NCI-H748 (cell line): Measurements from ENCODE around the gene NRXN3.

Source experiments
- DNase-seq: peaks from one replicate; lab custom pipeline; 2025; ENCODE audit not compliant: unreplicated experiment; lab: John Stamatoyannopoulos, UW

Gene NRXN3

GRCh38 chr14:79318371-79318770 lies 1148.2 kb downstream of the NRXN3 start:
- DNase-seq: no peak

- DNase-seq: no peak
Observed at GRCh38 chr14:79320561-79320960, 1150.4 kb downstream of the NRXN3 start.

GRCh38 chr14:79321070-79321469 lies 1150.9 kb downstream of the NRXN3 start:
- no peak for DNase-seq

- peak; percentile 32 for DNase-seq
Observed at GRCh38 chr14:79325071-79325470, 1154.9 kb downstream of the NRXN3 start.

- DNase-seq: no peak
Observed at GRCh38 chr14:79325557-79325956, 1155.4 kb downstream of the NRXN3 start.

- no peak for DNase-seq
Observed at GRCh38 chr14:79328863-79329262, 1158.7 kb downstream of the NRXN3 start.

GRCh38 chr14:79331830-79332229 lies 1161.7 kb downstream of the NRXN3 start:
- DNase-seq: no peak

GRCh38 chr14:79332504-79333197 lies 1162.5 kb downstream of the NRXN3 start:
- DNase-seq: no peak

GRCh38 chr14:79333198-79333546 lies 1163.0 kb downstream of the NRXN3 start:
- DNase-seq: no peak

GRCh38 chr14:79334272-79334671 lies 1164.1 kb downstream of the NRXN3 start:
- no peak for DNase-seq

- no peak for DNase-seq
Observed at GRCh38 chr14:79337761-79338160, 1167.6 kb downstream of the NRXN3 start.

- DNase-seq: no peak
Observed at GRCh38 chr14:79342942-79343341, 1172.8 kb downstream of the NRXN3 start.

- no peak for DNase-seq
Observed at GRCh38 chr14:79351011-79351410, 1180.8 kb downstream of the NRXN3 start.

GRCh38 chr14:79352076-79352630 lies 1182.0 kb downstream of the NRXN3 start:
- DNase-seq: no peak

GRCh38 chr14:79354336-79354735 lies 1184.2 kb downstream of the NRXN3 start:
- no peak for DNase-seq

- DNase-seq: no peak
Observed at GRCh38 chr14:79356040-79356439, 1185.9 kb downstream of the NRXN3 start.

GRCh38 chr14:79357307-79357706 lies 1187.1 kb downstream of the NRXN3 start:
- DNase-seq: no peak

GRCh38 chr14:79363291-79363690 lies 1193.1 kb downstream of the NRXN3 start:
- DNase-seq: peak; percentile 15

GRCh38 chr14:79369359-79370332 lies 1199.5 kb downstream of the NRXN3 start:
- DNase-seq: no peak

GRCh38 chr14:79370969-79371368 lies 1200.8 kb downstream of the NRXN3 start:
- no peak for DNase-seq

- DNase-seq: no peak
Observed at GRCh38 chr14:79373451-79373850, 1203.3 kb downstream of the NRXN3 start.

GRCh38 chr14:79375356-79375755 lies 1205.2 kb downstream of the NRXN3 start:
- no peak for DNase-seq
